Fibroblast of mammary gland (primary cell): Measurements from ENCODE around the gene KLLN.

Experiments used
- DNase-seq: peaks from one replicate; pipeline ENCODE4 v3.0.0-alpha.2; 2010; ENCODE audit warnings: low read depth
- H3K4me3 ChIP-seq: 2 replicates; pipeline ENCODE4 v1.5.1; 2011; ENCODE audit warnings: low read depth, mild to moderate bottlenecking, low read length, moderate library complexity; ENCODE audit not compliant: control insufficient read depth
- TF ChIP-seq, protein P1 (sequence below): conservative IDR thresholded peaks from 2 replicates; pipeline ENCODE4 v1.5.1; 2011; ENCODE audit warnings: low read depth, low read length, inconsistent platforms; ENCODE audit not compliant: control insufficient read depth, insufficient read depth

Gene KLLN

DNA sequence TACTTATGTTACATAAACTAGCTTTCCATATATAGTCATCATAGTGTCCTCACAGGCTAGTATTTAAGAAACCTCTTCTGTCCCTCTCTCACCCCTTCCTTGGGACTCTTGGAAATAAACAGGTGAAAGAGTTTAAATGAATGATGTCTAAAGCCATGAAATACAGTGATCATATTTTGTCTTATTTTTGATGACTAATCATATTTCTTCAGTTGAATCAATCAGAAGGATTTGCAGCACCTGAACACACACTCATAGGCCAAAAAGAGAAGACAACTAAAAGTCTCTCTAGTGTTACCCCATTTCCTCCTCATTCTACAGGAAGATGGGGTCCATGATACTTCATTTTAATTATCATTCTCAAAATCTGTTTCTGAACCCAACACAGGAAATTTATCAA is 36.7 kb downstream of the KLLN start:
- H3K4me3 ChIP-seq: no peak overlapping the region
- TF ChIP-seq, protein P1, sequence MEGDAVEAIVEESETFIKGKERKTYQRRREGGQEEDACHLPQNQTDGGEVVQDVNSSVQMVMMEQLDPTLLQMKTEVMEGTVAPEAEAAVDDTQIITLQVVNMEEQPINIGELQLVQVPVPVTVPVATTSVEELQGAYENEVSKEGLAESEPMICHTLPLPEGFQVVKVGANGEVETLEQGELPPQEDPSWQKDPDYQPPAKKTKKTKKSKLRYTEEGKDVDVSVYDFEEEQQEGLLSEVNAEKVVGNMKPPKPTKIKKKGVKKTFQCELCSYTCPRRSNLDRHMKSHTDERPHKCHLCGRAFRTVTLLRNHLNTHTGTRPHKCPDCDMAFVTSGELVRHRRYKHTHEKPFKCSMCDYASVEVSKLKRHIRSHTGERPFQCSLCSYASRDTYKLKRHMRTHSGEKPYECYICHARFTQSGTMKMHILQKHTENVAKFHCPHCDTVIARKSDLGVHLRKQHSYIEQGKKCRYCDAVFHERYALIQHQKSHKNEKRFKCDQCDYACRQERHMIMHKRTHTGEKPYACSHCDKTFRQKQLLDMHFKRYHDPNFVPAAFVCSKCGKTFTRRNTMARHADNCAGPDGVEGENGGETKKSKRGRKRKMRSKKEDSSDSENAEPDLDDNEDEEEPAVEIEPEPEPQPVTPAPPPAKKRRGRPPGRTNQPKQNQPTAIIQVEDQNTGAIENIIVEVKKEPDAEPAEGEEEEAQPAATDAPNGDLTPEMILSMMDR: no peak
- no peak for DNase-seq

DNA sequence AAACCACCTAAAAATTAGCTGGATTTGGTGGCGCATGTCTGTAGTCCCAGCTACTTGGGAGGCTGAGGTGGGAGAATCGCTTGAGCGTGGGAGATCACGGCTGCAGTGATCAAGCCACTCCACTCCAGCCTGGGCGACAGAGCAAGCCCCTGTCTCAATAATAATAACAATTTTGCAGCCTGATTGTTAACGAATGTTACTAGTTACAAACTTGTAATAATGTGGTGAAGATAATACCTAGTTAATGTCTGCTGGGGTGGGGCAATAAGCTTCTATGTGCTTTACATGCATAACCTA is 44.1 kb downstream of the KLLN start:
- TF ChIP-seq, protein P1: no peak
- no peak for DNase-seq
- no peak overlapping the region for H3K4me3 ChIP-seq

- TF ChIP-seq, protein P1: no peak
- H3K4me3 ChIP-seq: peak overlapping the region; percentile 93
- peak; percentile 32 for DNase-seq
Observed at GRCh38 chr10:87818505-87819288, 44.6 kb downstream of the KLLN start.

- peak; percentile 72 for DNase-seq
- TF ChIP-seq, protein P1: peak; percentile 17
- H3K4me3 ChIP-seq: peak within 1 kb of the TSS; percentile 93
Observed at GRCh38 chr10:87817609-87818504, 45.5 kb downstream of the KLLN start, which contains the start of gene ATAD1. Gene ATAD1 (minus strand): TSS chr10:87818226. CDS start chr10:87814599, 3,627 bp downstream.

- peak; percentile 8 for DNase-seq
- TF ChIP-seq, protein P1: no peak
- H3K4me3 ChIP-seq: peak overlapping the region; percentile 93
Observed at GRCh38 chr10:87816898-87817608, 46.3 kb downstream of the KLLN start.

DNA sequence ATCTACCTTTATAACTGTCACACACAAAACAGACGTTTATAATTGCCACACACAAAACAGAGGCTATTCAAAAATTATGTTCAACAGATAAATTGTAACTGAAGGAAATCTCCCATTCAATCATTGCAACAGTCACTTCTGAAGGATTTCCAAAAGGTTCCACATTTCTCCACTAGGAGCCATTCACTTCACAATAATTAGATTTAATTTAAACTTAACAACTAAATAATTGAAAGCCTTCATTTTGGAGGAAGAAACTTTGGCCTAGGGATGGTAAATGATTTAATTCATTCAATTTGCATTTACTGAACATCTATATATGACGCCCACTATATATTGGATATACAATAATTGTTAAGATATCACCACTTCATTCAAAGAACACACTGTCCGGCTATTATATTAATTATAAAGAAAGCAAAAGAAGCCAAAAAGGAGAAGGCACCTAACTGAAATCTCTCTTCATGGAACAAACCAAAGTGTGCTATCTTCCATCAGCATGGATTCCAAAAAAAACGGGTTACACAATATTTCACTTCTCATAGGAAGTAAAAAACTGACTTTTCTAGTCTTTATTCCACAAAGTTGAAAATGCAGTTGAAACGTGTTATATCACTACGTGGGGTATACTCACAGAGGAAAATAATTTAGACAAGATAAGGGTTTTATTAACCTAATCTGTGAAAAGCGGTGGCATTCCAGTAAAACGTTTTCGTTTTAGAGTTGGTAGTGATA is 47.0 kb downstream of the KLLN start:
- no peak for DNase-seq
- TF ChIP-seq, protein P1: peak; percentile 17
- H3K4me3 ChIP-seq: peak overlapping the region; percentile 93
